MCF 10A (cell line): ENCODE measurements around the gene CRYBG1. TPM values are rescaled to one million over a fixed set of nuclear protein-coding genes. Genes with fewer than 3 reads are reported as not detected.

Experiments used
- BruUV-seq: library from RNA; stranded (reverse); fragments of 400-500 nt; replicated peaks from 2 replicates; lab custom pipeline; 2021; lab: Mats Ljungman, UMichigan
- CTCF ChIA-PET: fragments of 300-600 bp; sonication (Branson Sonifier 250); formaldehyde crosslinking; extraction: SDS; loops from one replicate; lab custom pipeline; 2021; ENCODE audit warnings: antibody characterized with exemption, inconsistent platforms; lab: Yijun Ruan, JAX
- POLR2A ChIA-PET: fragments of 300-600, 350-650 bp; sonication (Branson Sonifier 250); formaldehyde crosslinking; extraction: SDS; loops from one replicate; lab custom pipeline; 2020; ENCODE audit warnings: antibody characterized with exemption, inconsistent platforms; lab: Yijun Ruan, JAX
- DNase-seq: peaks from one replicate; pipeline ENCODE4 v3.0.0-alpha.2; 2018; ENCODE audit not compliant: unreplicated experiment
- H3K27ac Mint-ChIP-seq: one replicate; pipeline ENCODE4 v1.8.0; 2022; ENCODE audit warnings: mild to moderate bottlenecking, low read depth, mixed read lengths; ENCODE audit not compliant: unreplicated experiment
- H3K27me3 Mint-ChIP-seq: one replicate; pipeline ENCODE4 v1.8.0; 2022; ENCODE audit warnings: mixed read lengths; ENCODE audit not compliant: insufficient read depth, unreplicated experiment
- H3K36me3 Mint-ChIP-seq: one replicate; pipeline ENCODE4 v1.8.0; 2022; ENCODE audit warnings: mild to moderate bottlenecking, moderate library complexity, mixed read lengths; ENCODE audit not compliant: insufficient read depth, unreplicated experiment
- H3K4me1 Mint-ChIP-seq: one replicate; pipeline ENCODE4 v1.8.0; 2022; ENCODE audit warnings: mixed read lengths; ENCODE audit not compliant: insufficient read depth, unreplicated experiment
- H3K4me3 Mint-ChIP-seq: one replicate; pipeline ENCODE4 v1.8.0; 2022; ENCODE audit warnings: mild to moderate bottlenecking, moderate library complexity, mixed read lengths; ENCODE audit not compliant: unreplicated experiment
- H3K9me3 Mint-ChIP-seq: one replicate; pipeline ENCODE4 v1.8.0; 2022; ENCODE audit warnings: mixed read lengths; ENCODE audit not compliant: unreplicated experiment
- intact Hi-C: fragments of 100-400 bp; cut with micrococcal nuclease; formaldehyde crosslinking; loops from 2 replicates; pipeline ENCODE4 v1.14.1; 2022
- total RNA-seq: library from RNA; stranded (reverse); gene quantifications from 2 replicates; pipeline ENCODE4 v1.2.3, GENCODE V29; 2022
- TF ChIP-seq, protein P1 (sequence below): fragments of 200-600 bp; IDR thresholded peaks from one replicate; pipeline ENCODE4 v1.8.0; 2022; ENCODE audit warnings: antibody characterized with exemption, mild to moderate bottlenecking; ENCODE audit not compliant: unreplicated experiment

CRYBG1 gene
- total RNA-seq, 1 experiment from 2014 or later, result 45.3 TPM

DNA sequence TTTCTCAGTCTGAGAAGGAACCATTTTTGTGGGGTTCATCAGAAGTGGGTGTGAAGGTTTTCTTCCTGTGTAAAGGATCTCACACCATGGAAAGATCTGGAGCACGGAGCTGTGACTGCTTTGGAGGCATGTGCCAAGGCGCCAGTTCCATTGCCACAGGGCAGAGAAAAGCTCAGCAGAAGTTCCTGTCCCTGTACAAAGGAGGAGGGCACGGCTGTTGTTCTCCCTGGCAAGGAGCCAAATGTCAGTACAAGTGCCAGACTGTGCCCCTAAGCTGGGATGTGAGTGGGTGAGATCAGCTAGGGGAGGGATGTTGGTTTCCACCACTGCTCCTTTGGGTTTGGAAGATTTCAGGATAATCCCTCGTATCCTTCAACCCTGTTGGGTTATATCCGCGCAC is 117.3 kb downstream of the CRYBG1 start:
- TF ChIP-seq, protein P1, sequence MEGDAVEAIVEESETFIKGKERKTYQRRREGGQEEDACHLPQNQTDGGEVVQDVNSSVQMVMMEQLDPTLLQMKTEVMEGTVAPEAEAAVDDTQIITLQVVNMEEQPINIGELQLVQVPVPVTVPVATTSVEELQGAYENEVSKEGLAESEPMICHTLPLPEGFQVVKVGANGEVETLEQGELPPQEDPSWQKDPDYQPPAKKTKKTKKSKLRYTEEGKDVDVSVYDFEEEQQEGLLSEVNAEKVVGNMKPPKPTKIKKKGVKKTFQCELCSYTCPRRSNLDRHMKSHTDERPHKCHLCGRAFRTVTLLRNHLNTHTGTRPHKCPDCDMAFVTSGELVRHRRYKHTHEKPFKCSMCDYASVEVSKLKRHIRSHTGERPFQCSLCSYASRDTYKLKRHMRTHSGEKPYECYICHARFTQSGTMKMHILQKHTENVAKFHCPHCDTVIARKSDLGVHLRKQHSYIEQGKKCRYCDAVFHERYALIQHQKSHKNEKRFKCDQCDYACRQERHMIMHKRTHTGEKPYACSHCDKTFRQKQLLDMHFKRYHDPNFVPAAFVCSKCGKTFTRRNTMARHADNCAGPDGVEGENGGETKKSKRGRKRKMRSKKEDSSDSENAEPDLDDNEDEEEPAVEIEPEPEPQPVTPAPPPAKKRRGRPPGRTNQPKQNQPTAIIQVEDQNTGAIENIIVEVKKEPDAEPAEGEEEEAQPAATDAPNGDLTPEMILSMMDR, result no peak
- CTCF ChIA-PET, result interaction anchor here (0.6 to 1.6 kb wide), 3 partner anchors 89 to 331 kb away, joined by 3 to 5 read pairs (median 4); no protein-coding TSS in a partner anchor
- intact Hi-C loops, result no loop called here
- no peak overlapping the region for H3K4me3 Mint-ChIP-seq
- POLR2A ChIA-PET, result interaction anchor here (0.5 to 12.5 kb wide), 11 partner anchors 10 to 1426 kb away, joined by 3 to 191 read pairs (median 10); no protein-coding TSS in a partner anchor
- peaks cover 13% of the 10 kb centered on the region for H3K4me1 Mint-ChIP-seq
- no peaks in the 10 kb centered on the region for H3K36me3 Mint-ChIP-seq
- BruUV-seq, result no TSS peak
- H3K27me3 Mint-ChIP-seq, result no peaks in the 10 kb centered on the region
- H3K9me3 Mint-ChIP-seq, result no peaks in the 10 kb centered on the region
- DNase-seq, result peak; percentile 66
- no peak overlapping the region for H3K27ac Mint-ChIP-seq

DNA sequence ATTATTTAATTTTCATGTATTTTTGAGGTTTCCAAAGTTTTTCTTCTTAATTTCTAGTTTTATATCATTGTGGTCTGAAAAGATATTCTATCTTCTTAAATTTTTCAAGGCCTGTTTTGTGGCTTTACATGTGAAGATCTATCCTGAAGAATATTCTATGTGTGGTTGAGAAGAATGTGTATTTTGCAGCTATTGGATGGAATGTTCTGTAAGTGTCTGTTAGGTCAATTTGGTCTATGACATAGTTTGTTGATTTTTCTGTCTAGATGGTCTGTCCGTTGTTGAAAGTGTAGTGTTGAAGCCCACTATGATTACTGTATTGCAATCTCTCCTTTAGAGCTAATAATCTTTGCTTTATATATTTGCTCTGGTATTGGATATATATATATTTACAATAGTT is 125.7 kb downstream of the CRYBG1 start:
- no peak for DNase-seq
- ChIA-PET CTCF (no interaction called here), POLR2A (interaction anchor here (2.8 kb wide), 1 partner anchor 9 kb away, joined by 21 read pairs; no protein-coding TSS in a partner anchor)
- TF ChIP-seq, protein P1, result no peak
- H3K27ac Mint-ChIP-seq, result no peak overlapping the region
- peaks cover 22% of the 10 kb centered on the region for H3K4me1 Mint-ChIP-seq
- no peak overlapping the region for H3K4me3 Mint-ChIP-seq
- H3K27me3 Mint-ChIP-seq, result no peaks in the 10 kb centered on the region
- H3K9me3 Mint-ChIP-seq, result peaks cover 8% of the 10 kb centered on the region
- H3K36me3 Mint-ChIP-seq, result no peaks in the 10 kb centered on the region
- no TSS peak for BruUV-seq
- intact Hi-C loops, result no loop called here

- no TSS peak for BruUV-seq
- POLR2A ChIA-PET, result interaction anchor here (0.6 to 2.8 kb wide), 6 partner anchors 11 to 636 kb away, joined by 3 to 21 read pairs (median 5); no protein-coding TSS in a partner anchor
These were observed 128.2 kb downstream of the CRYBG1 start for GRCh38 chr6:106488494-106489370.

More at GRCh38 chr6:106488494-106489370, 128.2 kb downstream of the CRYBG1 start:
- peaks cover 8% of the 10 kb centered on the region for H3K9me3 Mint-ChIP-seq
- CTCF ChIA-PET, result interaction anchor here (0.7 to 2.1 kb wide), 2 partner anchors 77 to 142 kb away, joined by 3 to 12 read pairs; no protein-coding TSS in a partner anchor
- H3K27ac Mint-ChIP-seq, result no peak overlapping the region
- no peaks in the 10 kb centered on the region for H3K27me3 Mint-ChIP-seq
- H3K4me1 Mint-ChIP-seq, result peaks cover 34% of the 10 kb centered on the region
- TF ChIP-seq, protein P1, result no peak
- DNase-seq, result no peak
- H3K36me3 Mint-ChIP-seq, result peaks cover 8% of the 10 kb centered on the region
- no peak overlapping the region for H3K4me3 Mint-ChIP-seq
- intact Hi-C loops, result no loop called here
